HL-60 (cell line): Measurements from ENCODE around the gene BSPH1.

Source experiments
- DNase-seq, 2 experiments: peaks; one replicate each; pipeline ENCODE4 v3.0.0-alpha.2; 2010 to 2020; ENCODE audit warnings: low read depth in 1 of 2, low spot score in 1 of 2
- H3K27ac ChIP-seq: fragments of 250-450 bp; sonication (Bioruptor Pico); replicated peaks from 2 replicates; pipeline ENCODE4 v1.5.1; 2020; ENCODE audit warnings: mild to moderate bottlenecking, moderate library complexity
- H3K27me3 ChIP-seq: fragments of 250-450 bp; sonication (Bioruptor Pico); 2 replicates; pipeline ENCODE4 v1.5.1; 2021; ENCODE audit warnings: mild to moderate bottlenecking, moderate library complexity; ENCODE audit not compliant: insufficient read depth, poor library complexity, severe bottlenecking
- H3K4me3 ChIP-seq: replicated peaks from 2 replicates; pipeline ENCODE4 v1.5.1; 2011; ENCODE audit warnings: mild to moderate bottlenecking, control low read depth, low read length; ENCODE audit not compliant: insufficient read depth
- GABPA ChIP-seq: IDR thresholded peaks from 2 replicates; pipeline ENCODE4 v1.6.1; 2012; ENCODE audit warnings: low read depth
- POLR2AphosphoS5 ChIP-seq: IDR thresholded peaks from 2 replicates; pipeline ENCODE4 v1.6.1; 2012; ENCODE audit warnings: low read depth
- SPI1 ChIP-seq: IDR thresholded peaks from 2 replicates; pipeline ENCODE4 v1.6.1; 2012; ENCODE audit warnings: low read depth, mild to moderate bottlenecking, borderline replicate concordance
- TF ChIP-seq, protein P1 (sequence below): IDR thresholded peaks from one replicate; pipeline ENCODE4 v1.5.1; 2011; ENCODE audit warnings: low read length, control low read depth, inconsistent platforms; ENCODE audit not compliant: insufficient read depth
- TF ChIP-seq, protein P2 (sequence below): IDR thresholded peaks from 2 replicates; pipeline ENCODE4 v1.6.1; 2012; ENCODE audit warnings: low read depth; ENCODE audit not compliant: insufficient replicate concordance

BSPH1 gene

DNA sequence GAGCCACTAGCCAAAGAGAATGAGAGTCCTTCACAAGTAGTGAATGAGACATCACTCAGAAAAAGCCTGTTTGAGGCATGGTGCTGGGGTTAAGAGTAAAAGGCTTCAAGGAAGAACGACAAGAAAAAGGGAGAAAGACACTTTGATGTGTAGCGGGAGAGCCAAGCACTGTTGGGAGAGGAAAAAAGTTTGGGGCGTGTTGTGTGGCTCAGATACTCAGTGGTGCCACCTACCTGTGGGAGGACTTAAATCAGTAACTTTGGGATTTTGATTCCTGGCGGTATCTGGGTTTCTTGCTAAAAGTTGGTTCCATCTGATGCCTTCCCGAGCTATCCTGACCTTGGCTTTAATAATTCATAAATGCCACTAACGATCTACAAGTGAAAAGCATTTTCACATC, 14.8 kb upstream of the BSPH1 start:
- TF ChIP-seq POLR2AphosphoS5 = no peak
- no peak for TF ChIP-seq GABPA
- TF ChIP-seq, protein P1, sequence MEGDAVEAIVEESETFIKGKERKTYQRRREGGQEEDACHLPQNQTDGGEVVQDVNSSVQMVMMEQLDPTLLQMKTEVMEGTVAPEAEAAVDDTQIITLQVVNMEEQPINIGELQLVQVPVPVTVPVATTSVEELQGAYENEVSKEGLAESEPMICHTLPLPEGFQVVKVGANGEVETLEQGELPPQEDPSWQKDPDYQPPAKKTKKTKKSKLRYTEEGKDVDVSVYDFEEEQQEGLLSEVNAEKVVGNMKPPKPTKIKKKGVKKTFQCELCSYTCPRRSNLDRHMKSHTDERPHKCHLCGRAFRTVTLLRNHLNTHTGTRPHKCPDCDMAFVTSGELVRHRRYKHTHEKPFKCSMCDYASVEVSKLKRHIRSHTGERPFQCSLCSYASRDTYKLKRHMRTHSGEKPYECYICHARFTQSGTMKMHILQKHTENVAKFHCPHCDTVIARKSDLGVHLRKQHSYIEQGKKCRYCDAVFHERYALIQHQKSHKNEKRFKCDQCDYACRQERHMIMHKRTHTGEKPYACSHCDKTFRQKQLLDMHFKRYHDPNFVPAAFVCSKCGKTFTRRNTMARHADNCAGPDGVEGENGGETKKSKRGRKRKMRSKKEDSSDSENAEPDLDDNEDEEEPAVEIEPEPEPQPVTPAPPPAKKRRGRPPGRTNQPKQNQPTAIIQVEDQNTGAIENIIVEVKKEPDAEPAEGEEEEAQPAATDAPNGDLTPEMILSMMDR = no peak
- TF ChIP-seq, protein P2, sequence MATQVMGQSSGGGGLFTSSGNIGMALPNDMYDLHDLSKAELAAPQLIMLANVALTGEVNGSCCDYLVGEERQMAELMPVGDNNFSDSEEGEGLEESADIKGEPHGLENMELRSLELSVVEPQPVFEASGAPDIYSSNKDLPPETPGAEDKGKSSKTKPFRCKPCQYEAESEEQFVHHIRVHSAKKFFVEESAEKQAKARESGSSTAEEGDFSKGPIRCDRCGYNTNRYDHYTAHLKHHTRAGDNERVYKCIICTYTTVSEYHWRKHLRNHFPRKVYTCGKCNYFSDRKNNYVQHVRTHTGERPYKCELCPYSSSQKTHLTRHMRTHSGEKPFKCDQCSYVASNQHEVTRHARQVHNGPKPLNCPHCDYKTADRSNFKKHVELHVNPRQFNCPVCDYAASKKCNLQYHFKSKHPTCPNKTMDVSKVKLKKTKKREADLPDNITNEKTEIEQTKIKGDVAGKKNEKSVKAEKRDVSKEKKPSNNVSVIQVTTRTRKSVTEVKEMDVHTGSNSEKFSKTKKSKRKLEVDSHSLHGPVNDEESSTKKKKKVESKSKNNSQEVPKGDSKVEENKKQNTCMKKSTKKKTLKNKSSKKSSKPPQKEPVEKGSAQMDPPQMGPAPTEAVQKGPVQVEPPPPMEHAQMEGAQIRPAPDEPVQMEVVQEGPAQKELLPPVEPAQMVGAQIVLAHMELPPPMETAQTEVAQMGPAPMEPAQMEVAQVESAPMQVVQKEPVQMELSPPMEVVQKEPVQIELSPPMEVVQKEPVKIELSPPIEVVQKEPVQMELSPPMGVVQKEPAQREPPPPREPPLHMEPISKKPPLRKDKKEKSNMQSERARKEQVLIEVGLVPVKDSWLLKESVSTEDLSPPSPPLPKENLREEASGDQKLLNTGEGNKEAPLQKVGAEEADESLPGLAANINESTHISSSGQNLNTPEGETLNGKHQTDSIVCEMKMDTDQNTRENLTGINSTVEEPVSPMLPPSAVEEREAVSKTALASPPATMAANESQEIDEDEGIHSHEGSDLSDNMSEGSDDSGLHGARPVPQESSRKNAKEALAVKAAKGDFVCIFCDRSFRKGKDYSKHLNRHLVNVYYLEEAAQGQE = no peak
- TF ChIP-seq SPI1 = no peak
- H3K27ac ChIP-seq = no peak overlapping the region
- no peak for DNase-seq
- no peaks in the 10 kb centered on the region for H3K27me3 ChIP-seq
- no peak overlapping the region for H3K4me3 ChIP-seq

DNA sequence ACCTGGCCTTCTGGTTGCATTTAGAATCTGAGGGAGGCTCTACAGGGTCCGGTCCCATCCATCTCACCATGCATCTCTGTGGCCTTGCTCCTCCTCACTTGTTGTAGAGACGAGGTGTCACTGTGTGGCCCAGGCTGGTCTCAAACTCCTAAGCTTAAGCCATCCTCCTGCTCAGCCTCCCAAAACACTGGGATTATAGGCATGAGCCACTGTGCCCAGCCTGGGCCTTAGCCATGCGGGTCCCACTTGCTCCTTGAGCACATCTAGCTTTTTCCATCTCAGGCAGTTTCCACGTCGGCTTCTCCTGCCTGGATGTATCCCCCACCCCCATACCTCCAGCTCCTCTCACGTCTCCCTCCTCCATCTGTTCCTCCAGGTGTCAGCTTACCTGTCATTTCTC, 12.3 kb upstream of the BSPH1 start:
- H3K27me3 ChIP-seq = no peaks in the 10 kb centered on the region
- no peak for TF ChIP-seq SPI1
- TF ChIP-seq, protein P1 = no peak
- no peak for TF ChIP-seq GABPA
- no peak for DNase-seq
- no peak overlapping the region for H3K27ac ChIP-seq
- H3K4me3 ChIP-seq = no peak overlapping the region

DNA sequence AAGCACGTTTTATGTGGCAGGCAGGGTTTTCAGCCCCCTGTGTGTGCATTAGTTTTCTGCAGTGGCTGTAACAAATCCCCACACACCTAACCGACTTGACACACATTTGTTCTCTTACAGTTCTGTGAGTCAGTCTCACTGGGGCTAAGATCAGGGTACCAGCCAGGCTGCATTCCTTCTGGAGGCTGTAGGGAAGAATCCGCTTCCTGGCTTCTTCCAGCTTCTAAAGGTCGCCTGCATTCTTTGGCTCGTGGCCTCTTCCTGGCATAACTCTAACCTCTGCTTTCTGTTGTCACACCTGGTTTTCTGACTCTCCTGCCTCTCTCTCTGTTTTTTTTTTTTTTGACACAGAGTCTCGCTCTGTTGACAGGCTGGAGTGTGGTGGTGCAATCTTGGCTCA, 8.9 kb upstream of the BSPH1 start:
- Histone ChIP-seq H3K27me3 (no peaks in the 10 kb centered on the region), H3K27ac (no peak overlapping the region)

More for the DNA sequence above, 8.9 kb upstream of the BSPH1 start:
- no peak for DNase-seq
- TF ChIP-seq SPI1 (no peak), GABPA (no peak), POLR2AphosphoS5 (no peak)
- TF ChIP-seq, protein P2 = no peak
- TF ChIP-seq, protein P1 = no peak
- H3K4me3 ChIP-seq = no peak overlapping the region
